HepG2 (cell line): ENCODE measurements around the gene LCN1. TPM values are rescaled to one million over a fixed set of nuclear protein-coding genes. Genes with fewer than 3 reads are reported as not detected.

Experiments used
- AHR ChIP-seq: IDR thresholded peaks from 2 replicates; pipeline ENCODE4 v1.6.1; 2018; ENCODE audit warnings: missing genetic modification reagents, missing compliant biosample characterization
- ATF7-NPFF ChIP-seq: sonication (generic); formaldehyde crosslinking; IDR thresholded peaks from 2 replicates; pipeline ENCODE4 v1.8.1; 2023; ENCODE audit warnings: mild to moderate bottlenecking, low read depth, missing genetic modification reagents, moderate library complexity
- HDAC2 ChIP-seq: sonication (generic); formaldehyde crosslinking; IDR thresholded peaks from 2 replicates; pipeline ENCODE4 v1.4.0; 2020; ENCODE audit warnings: missing genetic modification reagents
- MAF1 ChIP-seq: sonication (generic); formaldehyde crosslinking; IDR thresholded peaks from 2 replicates; pipeline ENCODE4 v1.5.0; 2020; ENCODE audit warnings: missing genetic modification reagents, borderline replicate concordance
- MAFK ChIP-seq, 2 experiments: IDR thresholded peaks in 1 of 2; conservative IDR thresholded peaks in 1 of 2; 2 replicates each; pipeline ENCODE4 v1.6.1; 2011; ENCODE audit warnings: improper control_type of control experiment in 2 of 2, low read length in 2 of 2
- MYC ChIP-seq: sonication (generic); formaldehyde crosslinking; IDR thresholded peaks from 2 replicates; pipeline ENCODE4 v1.9.0; 2021; ENCODE audit warnings: missing genetic modification reagents, borderline replicate concordance
- PHF20 ChIP-seq: sonication (generic); formaldehyde crosslinking; IDR thresholded peaks from 2 replicates; pipeline ENCODE4 v1.5.0; 2020; ENCODE audit warnings: mild to moderate bottlenecking, missing genetic modification reagents
- POLR2AphosphoS5 ChIP-seq: IDR thresholded peaks from 2 replicates; pipeline ENCODE4 v1.6.1; 2012; ENCODE audit warnings: low read depth, low read length
- RBM39 ChIP-seq: fragments of 200-400 bp; formaldehyde crosslinking; IDR thresholded peaks from one replicate; pipeline ENCODE4 v1.6.1; 2018; ENCODE audit warnings: antibody characterized with exemption, mild to moderate bottlenecking, low read depth, low read length; ENCODE audit not compliant: poor library complexity, severe bottlenecking
- RERE ChIP-seq: IDR thresholded peaks from 2 replicates; pipeline ENCODE4 v1.6.1; 2016; ENCODE audit warnings: low read depth, missing genetic modification reagents, missing compliant biosample characterization
- SAFB2 ChIP-seq: sonication (generic); formaldehyde crosslinking; IDR thresholded peaks from 2 replicates; pipeline ENCODE4 v1.5.1; 2020; ENCODE audit warnings: missing genetic modification reagents, low read depth, mild to moderate bottlenecking, borderline replicate concordance
- SIN3B ChIP-seq: fragments of 150-350 bp; IDR thresholded peaks from 2 replicates; pipeline ENCODE4 v1.6.1; 2014; ENCODE audit warnings: low read length
- SMAD9 ChIP-seq: sonication (generic); formaldehyde crosslinking; IDR thresholded peaks from 2 replicates; pipeline ENCODE4 v1.5.1; 2020; ENCODE audit warnings: mild to moderate bottlenecking, missing genetic modification reagents
- SP2 ChIP-seq: sonication (generic); formaldehyde crosslinking; IDR thresholded peaks from 2 replicates; pipeline ENCODE4 v1.5.1; 2020; ENCODE audit warnings: mild to moderate bottlenecking, missing genetic modification reagents
- YY1 ChIP-seq: IDR thresholded peaks from 2 replicates; pipeline ENCODE4 v1.6.1; 2011; ENCODE audit warnings: low read length, low read depth, moderate library complexity, mild to moderate bottlenecking; ENCODE audit not compliant: insufficient read depth, insufficient replicate concordance
- ZNF260 ChIP-seq: sonication (generic); formaldehyde crosslinking; IDR thresholded peaks from 2 replicates; pipeline ENCODE4 v1.4.0; 2020; ENCODE audit warnings: missing genetic modification reagents, low read depth, mild to moderate bottlenecking, borderline replicate concordance
- ZNF441 ChIP-seq: sonication (generic); formaldehyde crosslinking; IDR thresholded peaks from 2 replicates; pipeline ENCODE4 v1.7.0; 2021; ENCODE audit warnings: missing genetic modification reagents, borderline replicate concordance
- ZNF713 ChIP-seq: sonication (generic); formaldehyde crosslinking; IDR thresholded peaks from 2 replicates; pipeline ENCODE4 v1.4.0; 2020; ENCODE audit warnings: mild to moderate bottlenecking, missing genetic modification reagents
- polyA plus RNA-seq, 8 experiments: library from polyadenylated mRNA; depleted of rRNA in 3 of 8; stranded (reverse) in 7 of 8; unstranded in 1 of 8; fragments of >200 nt; fragmentation: Illumina TruSeq in 4 of 8; extraction: Trizol in 4 of 8; gene quantifications; 2 replicates each; pipeline versions ENCODE4 v1.2.1 to v1.2.3, GENCODE V29; 2011 to 2016; ENCODE audit warnings: low read depth in 4 of 8, missing spikeins in 1 of 8, mixed read lengths in 1 of 8; ENCODE audit not compliant: insufficient read depth in 1 of 8
- total RNA-seq, 5 experiments: library from RNA; depleted of rRNA; stranded (reverse); fragments of >200 nt; fragmentation: Illumina TruSeq; extraction: Trizol; gene quantifications; 2 replicates each; pipeline ENCODE4 v1.2.3, GENCODE V29; 2016; ENCODE audit warnings: low read depth in 1 of 5
- TF ChIP-seq, protein P1 (sequence below): sonication (generic); formaldehyde crosslinking; conservative IDR thresholded peaks from 2 replicates; pipeline ENCODE4 v1.4.0; 2020; ENCODE audit warnings: missing genetic modification reagents
- TF ChIP-seq, protein P2 (sequence below): sonication (generic); formaldehyde crosslinking; IDR thresholded peaks from 2 replicates; pipeline ENCODE4 v1.8.0; 2023; ENCODE audit warnings: mild to moderate bottlenecking, missing genetic modification reagents

The LCN1 gene
- total and polyA plus RNA-seq, 2 of the 13 experiments (the other 11 are each of a cell fraction or from before 2014, with no cell fraction given): not detected

- peak; percentile 8; the same call in 1 of the 2 replicates for TF ChIP-seq ZNF441 (CRISPR knock-in tag)
- peak; percentile 65; the same call in 1 of the 2 replicates for TF ChIP-seq MAF1 (CRISPR knock-in tag)
- no peak for TF ChIP-seq MAFK (conservative IDR thresholded peaks at IDR 0.05 in 1 of 2, IDR thresholded peaks at IDR 0.05 in 1 of 2; ENCODE audit: low read length in 2 of 2)
- peak; percentile 69 for TF ChIP-seq RBM39
- 0 out of 2 replicates have a peak, but pooled peaks have one; percentile 40 for TF ChIP-seq RERE
- no peak for TF ChIP-seq SP2 (CRISPR knock-in tag)
- TF ChIP-seq ZNF260 (CRISPR knock-in tag): no peak
- no peak for TF ChIP-seq SMAD9 (CRISPR knock-in tag)
- TF ChIP-seq ZNF713 (CRISPR knock-in tag): peak; percentile 68; the same call in 1 of the 2 replicates
- peak; percentile 68 for TF ChIP-seq HDAC2
- TF ChIP-seq AHR (CRISPR knock-in tag): no peak
- TF ChIP-seq, protein P1, sequence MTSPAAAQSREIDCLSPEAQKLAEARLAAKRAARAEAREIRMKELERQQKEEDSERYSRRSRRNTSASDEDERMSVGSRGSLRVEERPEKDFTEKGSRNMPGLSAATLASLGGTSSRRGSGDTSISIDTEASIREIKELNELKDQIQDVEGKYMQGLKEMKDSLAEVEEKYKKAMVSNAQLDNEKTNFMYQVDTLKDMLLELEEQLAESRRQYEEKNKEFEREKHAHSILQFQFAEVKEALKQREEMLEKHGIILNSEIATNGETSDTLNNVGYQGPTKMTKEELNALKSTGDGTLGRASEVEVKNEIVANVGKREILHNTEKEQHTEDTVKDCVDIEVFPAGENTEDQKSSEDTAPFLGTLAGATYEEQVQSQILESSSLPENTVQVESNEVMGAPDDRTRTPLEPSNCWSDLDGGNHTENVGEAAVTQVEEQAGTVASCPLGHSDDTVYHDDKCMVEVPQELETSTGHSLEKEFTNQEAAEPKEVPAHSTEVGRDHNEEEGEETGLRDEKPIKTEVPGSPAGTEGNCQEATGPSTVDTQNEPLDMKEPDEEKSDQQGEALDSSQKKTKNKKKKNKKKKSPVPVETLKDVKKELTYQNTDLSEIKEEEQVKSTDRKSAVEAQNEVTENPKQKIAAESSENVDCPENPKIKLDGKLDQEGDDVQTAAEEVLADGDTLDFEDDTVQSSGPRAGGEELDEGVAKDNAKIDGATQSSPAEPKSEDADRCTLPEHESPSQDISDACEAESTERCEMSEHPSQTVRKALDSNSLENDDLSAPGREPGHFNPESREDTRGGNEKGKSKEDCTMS: no peak
- no peak for TF ChIP-seq SIN3B
- peak; percentile 72; the same call in 1 of the 2 replicates for TF ChIP-seq SAFB2 (CRISPR knock-in tag)
- TF ChIP-seq PHF20 (CRISPR knock-in tag): peak; percentile 88
- TF ChIP-seq ATF7-NPFF (CRISPR knock-in tag): peak; percentile 80; the same call in 1 of the 2 replicates
- TF ChIP-seq YY1: peak; percentile 90
- TF ChIP-seq, protein P2, sequence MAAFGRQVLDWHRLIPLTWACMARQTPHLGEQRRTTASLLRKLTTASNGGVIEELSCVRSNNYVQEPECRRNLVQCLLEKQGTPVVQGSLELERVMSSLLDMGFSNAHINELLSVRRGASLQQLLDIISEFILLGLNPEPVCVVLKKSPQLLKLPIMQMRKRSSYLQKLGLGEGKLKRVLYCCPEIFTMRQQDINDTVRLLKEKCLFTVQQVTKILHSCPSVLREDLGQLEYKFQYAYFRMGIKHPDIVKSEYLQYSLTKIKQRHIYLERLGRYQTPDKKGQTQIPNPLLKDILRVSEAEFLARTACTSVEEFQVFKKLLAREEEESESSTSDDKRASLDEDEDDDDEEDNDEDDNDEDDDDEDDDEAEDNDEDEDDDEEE (CRISPR knock-in tag): peak; percentile 64
- TF ChIP-seq POLR2AphosphoS5: peak; percentile 72
- TF ChIP-seq MYC (CRISPR knock-in tag): peak; percentile 85
Observed at GRCh38 chr9:135500525-135501260, 20.5 kb upstream of the LCN1 start, which contains the start of gene MRPS2 (continued).
